ENCODE results near the gene NT5C2.
"Not testable (repeated sequence)": the region's sequence is repeated elsewhere in the genome, so short reads cannot be mapped to it uniquely, and the experiment has no call there.

The NT5C2 gene

DNA sequence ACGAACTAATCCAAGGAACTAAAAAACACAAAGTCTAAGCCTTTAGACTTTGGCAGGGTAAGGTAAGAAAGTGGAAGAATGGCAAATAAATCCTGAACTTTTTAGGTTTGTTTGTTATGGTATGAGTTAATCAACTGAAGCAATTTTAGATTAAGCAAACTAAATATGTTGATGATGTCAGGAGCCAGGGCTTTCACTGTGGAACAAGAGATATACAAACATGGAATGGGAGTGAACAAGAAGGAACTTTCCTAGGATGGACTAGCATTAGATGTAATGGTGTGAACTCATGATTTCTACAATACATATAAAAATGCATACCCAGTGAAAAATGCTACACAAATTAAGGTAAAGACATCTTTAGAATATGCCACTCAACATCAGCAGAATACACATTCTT, 35.8 kb downstream of the NT5C2 start:
- no peak for DNase-seq

GRCh38 chr10:103155471-103156085, 37.5 kb downstream of the NT5C2 start:
- DNase-seq, result no peak

DNA sequence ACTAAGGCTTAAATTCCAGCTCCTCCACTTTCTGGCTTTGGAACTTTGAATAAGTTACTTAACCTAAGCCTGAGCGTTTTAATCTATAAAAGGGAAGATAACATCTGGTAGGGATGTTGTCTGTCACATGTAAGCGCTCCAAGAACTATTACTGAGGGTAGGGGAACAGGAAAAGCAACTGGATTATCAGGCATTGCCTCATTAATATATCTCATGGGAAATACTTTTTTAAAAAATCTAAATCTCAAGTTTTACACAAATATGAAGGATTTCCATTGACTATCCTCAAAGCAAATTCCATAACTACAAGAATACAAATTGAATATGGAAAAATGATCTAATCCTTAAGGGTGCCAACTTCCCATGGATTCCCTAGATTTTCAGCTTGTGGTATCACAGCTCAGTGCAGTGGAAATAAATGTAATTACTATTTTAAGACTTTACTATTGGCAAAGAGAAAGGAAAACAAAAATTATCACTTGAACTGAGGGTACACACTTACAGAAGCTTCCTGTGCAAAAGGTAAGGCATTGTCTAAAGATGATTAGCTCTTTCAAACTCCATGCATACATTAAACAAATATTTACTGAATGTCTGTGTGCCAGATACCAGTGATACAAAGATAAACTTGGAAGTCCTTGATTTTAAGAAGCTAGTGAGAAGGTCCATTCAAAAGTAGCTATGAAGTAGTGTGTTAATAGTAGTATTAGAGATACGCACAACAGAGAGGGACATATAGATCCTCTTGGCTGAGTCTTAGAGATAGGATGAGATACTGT, 38.4 kb downstream of the NT5C2 start:
- DNase-seq, result no peak

- DNase-seq, result no peak
These were observed 39.5 kb downstream of the NT5C2 start for GRCh38 chr10:103153302-103154197.

GRCh38 chr10:103149991-103150622, 43.0 kb downstream of the NT5C2 start:
- DNase-seq, result no peak

DNA sequence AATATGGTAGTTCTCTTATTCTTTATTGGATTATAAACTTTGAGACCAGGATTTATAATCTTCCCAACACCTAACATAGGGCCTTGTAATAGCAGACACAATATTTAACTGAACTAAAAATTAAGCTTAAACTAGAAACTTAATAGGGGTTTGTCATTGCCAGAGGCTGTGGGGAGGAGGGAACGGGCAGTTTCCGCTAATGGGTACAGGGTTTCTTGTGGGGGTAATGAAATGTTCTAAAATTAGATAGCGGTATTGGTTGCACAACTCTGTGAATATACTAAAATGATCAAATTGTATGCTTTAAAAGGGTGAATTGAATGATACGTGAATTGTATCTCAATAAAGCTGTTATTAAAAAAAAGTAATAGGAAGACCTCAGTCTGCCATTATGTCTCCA, 45.4 kb downstream of the NT5C2 start:
- DNase-seq, result no peak

- no peak for DNase-seq
These were observed 47.1 kb downstream of the NT5C2 start for GRCh38 chr10:103145860-103146466.

DNA sequence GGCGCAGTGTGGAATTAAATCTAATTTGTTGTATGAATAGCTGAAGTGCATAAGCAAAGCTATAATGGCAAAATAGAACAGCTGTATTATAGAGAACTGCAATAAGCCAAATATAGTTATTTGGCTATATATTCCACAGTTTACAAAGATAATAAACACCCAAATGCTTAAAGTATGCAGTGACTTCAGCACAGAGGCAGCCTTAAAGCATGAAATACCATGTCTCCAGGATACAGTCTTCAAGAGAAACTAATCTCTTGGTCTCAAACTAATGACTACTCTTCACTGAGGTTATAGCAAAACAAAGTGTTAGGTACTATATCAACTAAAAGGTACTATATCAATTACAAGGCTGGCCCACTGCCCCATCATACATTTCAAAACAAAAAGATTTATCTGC, 48.0 kb downstream of the NT5C2 start:
- DNase-seq, result no peak

DNA sequence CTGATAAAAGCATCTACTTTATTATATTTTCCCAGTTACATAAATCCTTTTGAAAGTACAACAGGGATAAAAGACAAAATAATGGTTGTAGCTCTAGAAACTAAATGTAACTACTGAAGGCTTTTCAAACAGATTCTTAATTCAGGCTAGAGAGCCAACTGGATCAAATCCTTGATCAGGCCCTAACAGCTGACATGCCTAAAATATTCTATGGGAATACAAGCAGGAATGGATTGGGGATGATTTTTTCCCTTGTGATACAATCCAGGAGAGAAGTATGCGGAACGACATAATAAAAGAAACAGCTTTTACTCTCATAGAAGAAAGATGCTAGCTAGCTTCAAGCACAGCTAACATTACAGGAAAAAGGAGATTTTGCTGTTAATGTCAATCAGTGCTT, 49.0 kb downstream of the NT5C2 start:
- DNase-seq, result no peak

DNA sequence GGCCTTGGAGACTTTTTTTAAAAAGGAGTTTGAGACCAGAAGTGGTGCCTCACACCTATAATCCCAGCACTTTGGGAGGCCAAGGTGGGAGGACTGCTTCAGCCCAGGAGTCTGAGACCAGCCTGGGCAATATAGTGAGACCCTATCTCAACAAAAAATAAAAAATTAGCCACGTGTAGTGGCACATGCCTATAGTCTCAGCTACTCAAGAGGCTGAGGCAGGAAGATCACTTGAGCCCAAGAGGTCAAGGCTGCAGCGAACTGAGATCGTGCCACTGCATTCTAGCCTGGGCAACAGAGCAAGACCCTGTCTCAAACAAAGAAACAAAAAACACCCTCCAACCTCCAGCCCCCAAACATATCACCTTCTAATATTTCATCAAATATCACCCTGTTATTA, 49.4 kb downstream of the NT5C2 start:
- DNase-seq, result not testable (repeated sequence)

DNA sequence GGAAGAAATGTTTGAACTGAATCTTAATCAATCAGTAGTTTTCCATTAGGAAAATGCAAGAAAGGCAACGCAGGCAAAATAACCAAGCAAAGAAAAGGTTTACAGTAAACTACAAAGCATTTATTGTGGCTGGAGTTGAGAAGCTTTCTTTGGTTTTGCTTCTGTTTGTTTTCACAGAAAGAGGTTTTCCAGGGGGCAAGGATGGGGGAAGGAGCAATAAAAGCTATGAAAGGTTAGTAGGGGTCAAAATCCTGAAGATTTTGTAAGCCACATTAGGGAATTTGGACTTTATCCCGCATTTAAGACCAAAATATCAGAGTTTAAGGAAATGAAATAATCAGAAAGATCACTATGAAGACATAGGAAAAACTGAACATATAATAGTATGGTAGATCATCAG, 51.1 kb downstream of the NT5C2 start:
- DNase-seq, result no peak

GRCh38 chr10:103140469-103140868, 52.6 kb downstream of the NT5C2 start:
- no peak for DNase-seq

- DNase-seq, result no peak
These were observed 53.3 kb downstream of the NT5C2 start for GRCh38 chr10:103139803-103140202.

- DNase-seq, result not testable (repeated sequence)
These were observed 57.9 kb downstream of the NT5C2 start for GRCh38 chr10:103135168-103135567.

DNA sequence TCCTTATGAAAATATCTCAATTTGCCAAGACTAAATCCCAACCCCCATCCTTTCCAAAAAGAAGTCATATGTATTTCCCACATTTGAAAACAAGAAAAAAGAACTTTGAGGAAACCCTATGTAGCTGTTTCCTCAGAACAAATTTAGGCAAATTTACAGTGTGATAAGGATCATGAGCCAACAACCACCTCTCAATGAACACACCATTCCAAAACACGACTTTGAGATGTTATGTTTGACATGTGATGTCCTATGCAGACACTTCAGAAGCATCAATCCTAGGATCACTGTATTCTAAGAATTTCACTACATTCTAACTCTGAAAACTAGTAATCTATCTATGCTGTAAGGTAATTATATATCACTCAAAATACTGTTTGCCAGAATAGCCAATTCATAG, 62.2 kb downstream of the NT5C2 start:
- no peak for DNase-seq

GRCh38 chr10:103130180-103130579, 62.9 kb downstream of the NT5C2 start:
- not testable (repeated sequence) for DNase-seq

- no peak for DNase-seq
These were observed 65.8 kb downstream of the NT5C2 start for GRCh38 chr10:103127241-103127640.

- DNase-seq, result no peak
These were observed 67.5 kb downstream of the NT5C2 start for GRCh38 chr10:103125323-103126267.

- no peak for DNase-seq
These were observed 68.5 kb downstream of the NT5C2 start for GRCh38 chr10:103124420-103125096.

DNA sequence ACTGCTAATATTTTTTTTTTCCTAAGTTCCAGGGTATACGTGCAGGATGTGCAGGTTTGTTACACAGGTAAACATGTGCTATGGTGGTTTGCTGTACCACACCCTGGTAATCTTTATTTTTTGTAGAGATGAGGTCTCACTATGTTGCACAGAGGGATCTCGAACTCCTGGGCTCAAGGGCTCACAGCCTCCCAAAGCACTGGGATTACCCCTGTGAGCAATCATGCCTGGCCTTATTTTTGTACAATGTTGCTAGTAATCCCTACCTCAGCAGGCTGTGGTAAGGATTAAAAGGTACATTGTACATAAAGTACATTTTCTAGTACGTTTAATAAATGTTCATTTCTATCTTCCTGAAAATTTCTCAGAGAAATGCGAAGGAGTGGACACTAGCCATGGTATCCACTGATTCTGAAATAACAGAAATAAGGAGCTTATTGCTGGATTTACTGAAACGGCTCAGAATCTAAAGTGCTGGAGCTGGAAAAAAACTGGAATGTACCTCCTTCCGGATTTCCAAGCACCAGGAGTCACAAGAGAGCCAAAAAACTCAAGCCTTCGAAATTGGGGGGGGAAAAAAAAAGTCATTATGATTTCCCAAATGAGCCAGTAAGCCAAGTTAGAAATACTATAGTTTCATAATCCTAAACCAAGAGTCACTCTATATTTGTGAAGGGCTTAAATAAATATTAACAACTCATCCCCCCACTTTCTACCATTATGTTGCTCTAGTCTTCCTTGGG, 69.6 kb downstream of the NT5C2 start:
- no peak for DNase-seq
